CD4-positive, alpha-beta T cell treated with Interleukin-4 for 1 hour (primary cell): ENCODE results near the gene XYLT1.
"Not testable (repeated sequence)": the region's sequence is repeated elsewhere in the genome, so short reads cannot be mapped to it uniquely, and the experiment has no call there.

Source experiments
- DNase-seq, 2 donors: peaks; one replicate each; pipeline ENCODE4 v3.0.0-alpha.2; 2020 to 2022

XYLT1 gene

DNA sequence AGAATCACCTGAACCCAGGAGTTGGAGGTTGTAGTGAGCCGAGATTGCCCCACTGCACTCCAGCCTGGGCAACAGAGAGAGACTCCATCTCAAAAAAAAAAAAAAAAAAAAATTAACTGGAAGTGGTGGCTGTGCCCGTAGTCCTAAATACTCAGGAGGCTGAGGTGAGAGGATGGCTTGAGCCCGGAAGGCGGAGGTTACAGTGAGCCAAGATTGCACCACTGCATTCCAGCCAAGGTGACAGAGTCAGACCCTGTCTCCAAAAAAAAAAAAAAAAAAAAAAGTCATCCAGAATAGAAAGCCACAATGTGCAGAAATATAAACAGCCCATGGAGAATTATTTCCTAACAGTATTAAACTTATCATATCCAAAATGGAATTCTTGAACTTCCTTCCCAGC lies 11.6 kb upstream of the XYLT1 start:
- DNase-seq, result not testable (repeated sequence)

DNA sequence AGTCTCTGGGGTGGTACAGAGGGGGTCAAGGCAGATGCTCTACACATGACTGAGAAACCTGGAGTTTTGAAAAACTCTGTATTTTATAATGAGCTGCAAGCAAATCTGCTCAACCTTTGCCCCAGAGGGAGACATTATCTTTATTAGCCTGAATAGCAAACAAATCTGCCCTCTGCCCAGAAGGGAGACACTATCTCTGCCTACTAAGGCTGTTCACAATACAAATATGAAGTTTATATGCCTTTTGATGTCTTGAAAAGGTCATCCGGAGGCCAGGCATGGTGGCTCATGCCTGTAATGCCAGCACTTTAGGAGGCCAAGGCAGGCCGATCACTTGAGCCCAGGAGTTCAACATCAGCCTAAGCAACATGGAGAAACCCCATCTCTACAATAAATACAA lies 11.0 kb upstream of the XYLT1 start:
- DNase-seq, result no peak

DNA sequence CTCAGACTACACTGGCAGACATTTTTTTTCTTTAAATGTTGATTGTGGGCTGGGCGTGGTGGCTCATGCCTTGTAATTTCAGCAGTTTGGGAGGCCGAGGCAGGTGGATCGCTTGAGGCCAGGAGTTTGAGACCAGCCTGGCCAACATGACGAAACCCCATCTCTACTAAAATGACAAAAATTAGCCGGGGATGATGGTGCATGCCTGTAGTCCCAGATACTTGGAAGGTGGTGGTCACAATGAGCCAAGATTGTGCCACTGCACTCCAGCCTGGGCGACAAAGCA lies 6.4 kb upstream of the XYLT1 start:
- DNase-seq, result not testable (repeated sequence)

DNA sequence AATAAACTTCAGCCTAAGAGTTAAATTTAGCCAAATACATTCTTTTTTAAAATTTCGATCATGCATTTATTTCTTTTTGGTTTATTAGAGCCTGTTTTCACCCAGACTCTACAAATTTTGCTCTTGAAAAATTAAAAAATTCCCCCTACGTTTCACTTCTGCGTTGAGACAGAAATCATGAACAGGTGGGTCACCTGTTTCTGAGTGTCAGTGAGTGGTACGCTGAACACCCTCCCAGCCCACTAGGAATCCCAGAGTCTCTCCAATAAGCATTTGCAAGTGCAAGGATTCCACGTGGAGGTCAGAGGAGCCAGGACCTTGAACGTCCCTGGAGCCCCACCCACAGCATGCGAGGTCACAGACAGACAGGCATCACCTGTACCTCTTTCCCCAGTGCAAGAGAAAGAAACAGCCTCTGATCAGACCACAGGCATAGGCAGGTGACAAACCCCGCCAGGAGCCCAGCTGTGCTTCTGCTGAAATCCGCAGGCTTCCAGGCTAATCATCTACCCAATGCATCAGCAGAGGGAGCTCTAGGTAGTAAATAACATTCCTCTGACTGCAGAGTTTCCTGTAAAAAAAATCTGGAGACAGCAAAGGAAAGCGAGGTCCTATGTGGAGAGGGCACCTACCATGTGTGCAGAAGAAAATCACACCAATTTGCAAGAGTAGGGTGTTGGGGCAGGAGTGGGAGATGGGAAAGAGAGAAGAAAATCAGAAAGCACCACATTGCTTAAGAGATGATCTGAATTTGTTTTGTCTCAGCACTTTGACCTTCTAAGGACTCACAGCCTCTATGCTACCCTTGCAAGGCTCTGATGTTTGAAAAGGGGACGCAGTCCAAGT lies 5.9 kb upstream of the XYLT1 start:
- peak; percentile 58 to 60 for DNase-seq

DNA sequence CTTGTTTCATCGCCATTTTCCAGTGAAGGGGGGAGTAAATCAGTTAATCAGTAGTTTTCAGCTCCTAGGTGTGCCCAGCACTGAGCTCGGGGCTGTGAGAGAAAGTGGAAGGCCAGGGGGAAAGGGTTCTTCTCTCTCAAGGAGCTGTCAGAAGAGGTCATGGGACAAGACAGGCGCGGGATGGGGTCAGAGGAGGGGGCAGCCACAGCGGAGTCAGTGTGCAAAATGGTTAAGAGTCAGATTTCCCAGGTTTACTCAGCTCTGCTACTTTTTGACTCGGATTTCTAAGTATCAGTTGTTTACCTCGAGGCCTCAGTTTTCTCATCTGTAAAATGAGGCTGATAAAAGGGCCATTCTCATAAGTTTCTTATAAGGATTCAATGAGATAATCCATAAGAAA lies 4.3 kb upstream of the XYLT1 start:
- no peak for DNase-seq

DNA sequence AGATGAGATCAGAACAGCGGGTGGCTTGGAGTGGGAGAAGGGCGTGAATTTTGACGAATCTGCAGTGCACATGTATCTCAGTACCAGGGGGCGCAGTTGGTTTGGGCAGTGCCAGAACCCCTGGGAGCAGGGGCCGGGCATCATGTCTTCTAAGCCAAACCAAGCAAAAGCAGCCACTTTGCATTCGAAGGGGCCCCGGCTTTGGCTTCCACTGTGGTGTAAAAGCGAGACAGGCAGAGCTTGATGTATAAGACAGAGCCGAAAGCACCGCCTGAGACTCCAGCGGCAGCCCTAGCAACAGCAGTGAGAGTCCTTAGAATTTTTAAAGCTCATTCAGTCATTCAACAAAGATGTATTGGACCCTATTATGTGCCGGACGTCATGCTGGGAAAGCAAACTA lies 3.8 kb upstream of the XYLT1 start:
- DNase-seq, result peak in 1 of 2 donors; percentile 15

GRCh38 chr16:17474037-17474436 lies 3.3 kb upstream of the XYLT1 start:
- DNase-seq, result no peak

- no peak for DNase-seq
Measured at GRCh38 chr16:17471719-17472461, 1.1 kb upstream of the XYLT1 start.

GRCh38 chr16:17470182-17470907 lies 415 bp downstream of the XYLT1 start:
- DNase-seq, result peak in 1 of 2 donors; percentile 15

DNA sequence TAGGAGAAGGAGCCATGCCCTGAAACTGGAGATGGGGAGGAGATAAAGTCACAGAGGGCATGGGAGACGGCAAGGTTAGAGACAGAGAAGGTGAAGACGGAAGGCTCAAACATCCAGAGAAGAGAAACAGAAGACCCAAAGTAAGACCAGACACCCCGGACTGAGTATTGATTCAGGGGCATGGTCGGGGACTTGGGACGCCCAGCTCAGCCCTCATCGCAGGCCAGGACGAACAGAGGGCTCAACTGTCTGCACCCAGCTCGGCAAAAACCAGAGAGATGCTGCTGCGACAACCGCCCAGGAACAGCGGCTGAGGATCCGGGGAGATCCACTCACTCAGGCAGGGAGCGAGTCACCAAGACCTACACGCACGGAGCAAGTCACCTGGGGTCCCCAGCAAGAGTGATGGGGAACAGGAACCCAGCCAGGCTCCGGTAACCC lies 999 bp downstream of the XYLT1 start:
- DNase-seq, result peak in 1 of 2 donors; percentile 18

- DNase-seq, result no peak
Measured at GRCh38 chr16:17469011-17469740, 1.6 kb downstream of the XYLT1 start.

DNA sequence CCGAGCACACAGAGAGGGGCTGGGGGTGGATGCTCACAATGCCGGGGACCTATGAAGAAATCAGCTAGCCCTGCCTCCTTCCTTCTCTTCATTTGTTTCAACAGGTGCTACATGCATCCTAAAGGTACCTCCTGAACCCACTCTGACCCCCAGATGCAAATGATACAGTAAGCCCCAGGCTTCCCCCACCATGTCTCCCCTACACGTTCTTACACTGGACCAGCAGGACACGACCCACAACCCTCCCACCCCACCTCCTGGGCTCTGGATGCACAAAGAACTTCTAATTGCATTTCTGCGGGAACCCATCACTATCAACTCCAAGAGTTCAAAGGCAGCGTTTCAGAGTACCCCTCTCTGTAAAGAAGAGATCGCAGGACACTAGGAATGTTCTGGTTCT lies 2.1 kb downstream of the XYLT1 start:
- no peak for DNase-seq

GRCh38 chr16:17467923-17468540 lies 2.7 kb downstream of the XYLT1 start:
- peak; percentile 57 to 60 for DNase-seq

DNA sequence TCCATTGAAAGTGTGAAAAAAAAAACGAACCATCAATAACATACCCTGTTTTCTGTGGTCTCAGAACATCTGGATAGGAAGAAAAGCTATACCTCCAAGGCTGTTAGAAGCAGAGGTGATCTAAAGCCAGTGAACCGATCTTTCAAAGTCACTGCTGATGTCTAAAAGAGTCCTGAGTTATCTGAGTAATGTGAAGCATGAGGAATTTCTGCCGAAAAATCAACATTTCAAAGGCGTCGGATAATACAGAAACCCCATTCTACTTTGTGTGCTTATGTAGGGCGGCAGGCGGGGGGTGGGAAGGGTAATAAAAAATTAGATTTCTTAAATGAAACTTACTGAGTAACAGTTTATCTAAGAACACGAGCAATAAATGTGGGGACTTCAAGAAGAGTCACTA lies 3.9 kb downstream of the XYLT1 start:
- no peak for DNase-seq

DNA sequence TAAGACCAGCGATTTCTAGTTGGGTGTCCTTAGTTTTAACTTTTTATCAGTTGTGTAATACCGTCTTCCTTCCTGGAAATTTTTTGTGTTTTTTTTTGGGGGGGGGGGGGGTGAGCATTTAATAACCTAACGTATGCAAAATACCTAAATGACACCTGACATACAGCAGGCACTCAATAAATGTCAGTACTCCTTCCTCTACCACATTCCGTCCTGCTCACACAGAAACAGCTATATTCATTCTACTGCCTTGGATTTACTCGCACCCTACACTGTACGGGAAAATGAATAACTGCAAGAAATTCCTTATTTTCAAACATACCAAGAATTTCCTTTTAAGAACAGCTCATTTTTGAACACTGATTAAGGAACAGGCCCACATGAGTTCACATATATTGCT lies 5.3 kb downstream of the XYLT1 start:
- no peak for DNase-seq

- no peak for DNase-seq
Measured at GRCh38 chr16:17463335-17463734, 7.4 kb downstream of the XYLT1 start.

DNA sequence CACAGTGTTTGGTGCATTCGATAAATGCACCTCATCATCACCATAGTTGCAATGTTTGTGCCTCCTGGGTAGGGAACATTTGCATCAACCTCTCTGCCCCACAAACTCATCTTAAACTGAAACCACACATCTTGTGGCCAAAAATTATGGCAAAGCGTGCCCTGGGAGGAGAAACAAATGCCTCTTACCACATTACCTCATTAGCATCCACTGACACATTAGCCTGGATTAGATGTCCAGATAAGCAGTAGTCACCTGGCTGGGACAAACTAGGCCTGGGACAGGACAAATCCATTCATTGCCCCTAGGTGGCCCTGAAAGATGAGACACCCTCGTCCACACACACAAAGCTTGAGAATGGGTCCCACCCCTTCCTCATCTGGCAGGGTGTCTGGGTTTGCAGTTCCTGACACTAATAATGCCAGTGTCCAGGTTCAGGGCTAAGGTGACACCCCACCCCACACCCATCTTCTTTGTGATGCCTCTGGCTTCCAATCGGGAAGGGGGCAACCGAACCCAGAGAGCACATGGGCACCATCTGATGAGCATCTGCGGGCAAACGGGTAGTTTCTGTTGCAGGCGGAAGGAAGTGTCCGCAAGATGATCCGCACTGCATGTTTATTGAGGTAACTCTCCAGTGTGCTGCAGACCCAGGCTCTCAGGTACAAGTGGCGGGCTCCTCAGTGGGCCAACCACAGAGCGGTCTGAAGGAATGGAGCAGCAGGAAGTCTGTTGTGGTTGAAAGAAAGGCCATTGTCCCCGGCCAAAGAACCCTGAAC lies 8.6 kb downstream of the XYLT1 start:
- peak in 1 of 2 donors; percentile 36 for DNase-seq

GRCh38 chr16:17460890-17461289 lies 9.9 kb downstream of the XYLT1 start:
- no peak for DNase-seq

- peak in 1 of 2 donors; percentile 34 for DNase-seq
Measured at GRCh38 chr16:17459903-17460521, 10.7 kb downstream of the XYLT1 start.

GRCh38 chr16:17457997-17458396 lies 12.8 kb downstream of the XYLT1 start:
- no peak for DNase-seq

GRCh38 chr16:17457513-17457912 lies 13.2 kb downstream of the XYLT1 start:
- DNase-seq, result no peak
